Activated T-cell treated with anti-CD3 and anti-CD28 coated beads, Interleukin-2, amount 50 U/mL, for 48 hours (primary cell): Measurements from ENCODE around the gene STUB1.
A peak's percentile ranks its signal among the peaks of the same experiment; 100 is the strongest.

Experiments used
- DNase-seq, 2 experiments: peaks; one replicate each; pipeline ENCODE4 v3.0.0-alpha.2; 2020

Gene STUB1

DNA sequence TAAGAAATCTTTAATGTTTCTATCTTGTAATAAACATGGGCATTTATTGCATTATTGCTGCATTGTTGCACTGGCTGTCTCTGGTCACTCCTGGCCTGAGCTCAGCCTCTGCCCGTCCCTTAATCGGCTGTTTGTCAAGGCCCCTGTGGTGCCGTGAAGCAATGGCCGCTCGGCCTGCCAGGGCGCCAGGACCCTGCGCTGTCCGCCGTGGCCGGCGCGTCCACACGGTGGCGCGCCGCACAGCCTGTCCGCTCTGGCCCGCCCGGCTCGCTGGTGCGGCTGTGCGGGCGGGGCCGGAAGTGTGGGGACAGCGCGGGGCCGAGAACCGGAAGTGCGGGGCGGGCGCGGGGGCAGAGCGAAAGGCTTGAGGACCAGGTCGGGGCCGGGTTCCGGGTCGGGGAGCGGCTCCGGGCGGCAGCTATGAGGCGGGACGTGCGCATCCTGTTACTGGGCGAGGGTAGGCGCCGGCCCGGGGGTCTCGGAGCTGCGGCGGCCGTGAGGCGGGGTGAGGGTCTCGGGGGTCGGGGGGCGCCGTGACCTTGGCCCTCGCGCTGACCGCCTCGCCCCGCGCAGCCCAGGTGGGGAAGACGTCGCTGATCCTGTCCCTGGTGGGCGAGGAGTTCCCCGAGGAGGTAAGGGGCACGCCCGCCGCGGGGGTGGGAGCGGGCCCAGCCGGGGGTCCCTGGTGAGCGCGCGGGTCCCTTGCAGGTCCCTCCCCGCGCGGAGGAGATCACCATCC lies 12.3 kb upstream of the STUB1 start, which contains the start of gene RHOT2:
TSS of gene RHOT2 (plus strand) at position 353 of the 739 bp plus-strand sequence. CDS start at position 421, 68 bp downstream.
- DNase-seq, result peak; percentile 96 to 97

DNA sequence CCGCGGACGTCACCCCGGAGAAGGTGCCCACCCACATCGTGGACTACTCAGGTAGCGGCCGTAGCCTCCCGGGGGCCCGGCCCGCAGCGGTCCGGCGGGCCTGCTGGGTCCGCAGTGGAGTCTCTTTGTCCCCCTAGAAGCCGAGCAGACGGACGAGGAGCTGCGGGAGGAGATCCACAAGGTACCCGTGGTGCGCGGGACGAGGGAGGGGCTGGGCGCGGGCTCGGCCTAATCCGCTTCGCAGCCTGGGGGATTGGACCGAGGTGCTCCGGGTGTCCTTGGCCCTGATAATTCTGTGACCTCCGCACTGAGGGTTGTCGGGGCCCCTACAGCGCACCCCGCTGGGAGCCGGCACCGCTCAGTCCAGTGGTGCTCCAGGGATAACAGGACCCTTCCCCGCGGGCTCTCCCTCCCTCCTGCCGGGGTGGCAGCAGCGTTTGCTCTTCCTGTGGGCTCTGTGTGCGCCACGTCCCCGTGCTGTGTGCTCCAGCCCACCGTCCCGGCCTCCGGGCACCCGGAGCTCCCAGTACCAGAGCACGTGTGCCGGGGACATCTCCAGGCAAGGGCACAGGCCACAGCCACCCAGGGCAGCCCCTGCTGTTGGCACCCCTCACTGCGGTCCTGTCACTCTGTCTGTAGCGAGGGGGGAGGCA lies 11.6 kb upstream of the STUB1 start:
- DNase-seq, result peak in 1 of 2 experiments; percentile 43

- DNase-seq, result no peak
These were observed 10.5 kb upstream of the STUB1 start for GRCh38 chr16:669666-670065.

GRCh38 chr16:670485-671352 lies 9.5 kb upstream of the STUB1 start:
- DNase-seq, result no peak

DNA sequence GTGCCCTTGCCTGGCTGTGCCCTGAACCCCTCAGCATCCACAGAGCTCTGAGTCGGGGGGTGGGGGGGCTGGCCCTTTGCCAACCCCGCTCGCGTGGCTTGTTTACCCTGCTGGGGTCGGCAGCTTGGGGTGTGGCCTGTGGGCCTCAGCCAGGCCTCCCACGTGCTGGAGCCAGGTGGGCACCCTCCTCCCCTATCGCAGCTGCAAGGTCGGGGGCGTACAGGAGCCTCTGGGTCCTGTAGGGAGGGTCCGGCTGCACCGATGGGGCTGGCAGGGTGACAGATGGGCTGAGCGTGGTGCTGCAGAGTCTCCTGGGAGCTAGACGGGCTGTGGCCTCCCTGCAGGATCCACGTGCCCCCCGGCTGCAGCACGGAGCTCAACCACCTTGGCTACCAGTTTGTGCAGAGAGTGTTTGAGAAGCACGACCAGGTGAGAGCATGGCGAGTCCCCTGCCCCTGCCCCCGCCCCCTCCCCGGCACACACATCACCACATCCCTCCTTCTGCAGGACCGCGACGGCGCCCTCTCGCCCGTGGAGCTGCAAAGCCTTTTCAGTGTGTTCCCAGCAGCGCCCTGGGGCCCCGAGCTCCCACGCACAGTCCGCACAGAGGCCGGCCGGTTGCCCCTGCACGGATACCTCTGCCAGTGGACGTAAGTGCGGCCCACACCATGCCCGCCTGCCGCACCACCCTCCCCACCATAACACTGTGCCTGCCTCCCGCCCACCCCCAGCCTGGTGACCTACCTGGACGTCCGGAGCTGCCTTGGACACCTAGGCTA lies 8.7 kb upstream of the STUB1 start:
- DNase-seq, result no peak

DNA sequence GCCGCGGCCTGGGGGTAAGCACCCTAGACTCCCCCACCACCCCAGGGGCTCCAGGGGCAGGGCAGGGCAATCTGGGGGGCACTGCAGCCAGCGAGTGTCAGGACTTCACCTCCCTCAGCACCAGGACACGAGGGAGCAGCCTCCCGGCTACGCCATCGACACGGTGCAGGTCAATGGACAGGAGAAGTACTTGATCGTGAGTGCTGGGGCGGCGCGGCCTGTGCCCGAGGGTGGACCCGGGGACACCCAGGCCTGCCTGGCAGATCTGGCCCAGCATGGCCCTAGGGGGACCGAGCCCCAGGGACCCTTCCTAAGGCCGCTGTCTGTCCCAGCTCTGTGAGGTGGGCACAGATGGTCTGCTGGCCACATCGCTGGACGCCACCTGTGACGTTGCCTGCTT lies 7.8 kb upstream of the STUB1 start:
- no peak for DNase-seq

DNA sequence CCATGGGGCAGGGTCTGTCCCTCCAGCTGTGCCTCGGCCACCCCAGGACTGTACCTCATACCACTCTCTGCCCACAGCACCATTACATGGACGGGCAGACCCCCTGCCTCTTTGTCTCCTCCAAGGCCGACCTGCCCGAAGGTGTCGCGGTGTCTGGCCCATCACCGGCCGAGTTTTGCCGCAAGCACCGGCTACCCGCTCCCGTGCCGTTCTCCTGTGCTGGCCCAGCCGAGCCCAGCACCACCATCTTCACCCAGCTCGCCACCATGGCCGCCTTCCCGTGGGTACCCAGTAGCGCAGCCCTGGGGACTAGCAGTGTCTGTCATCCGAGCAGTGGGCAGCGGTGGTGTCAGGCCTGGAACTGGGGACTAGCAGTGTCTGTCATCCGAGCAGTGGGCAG lies 7.4 kb upstream of the STUB1 start:
- no peak for DNase-seq

GRCh38 chr16:673399-673991 lies 6.7 kb upstream of the STUB1 start:
- no peak for DNase-seq

DNA sequence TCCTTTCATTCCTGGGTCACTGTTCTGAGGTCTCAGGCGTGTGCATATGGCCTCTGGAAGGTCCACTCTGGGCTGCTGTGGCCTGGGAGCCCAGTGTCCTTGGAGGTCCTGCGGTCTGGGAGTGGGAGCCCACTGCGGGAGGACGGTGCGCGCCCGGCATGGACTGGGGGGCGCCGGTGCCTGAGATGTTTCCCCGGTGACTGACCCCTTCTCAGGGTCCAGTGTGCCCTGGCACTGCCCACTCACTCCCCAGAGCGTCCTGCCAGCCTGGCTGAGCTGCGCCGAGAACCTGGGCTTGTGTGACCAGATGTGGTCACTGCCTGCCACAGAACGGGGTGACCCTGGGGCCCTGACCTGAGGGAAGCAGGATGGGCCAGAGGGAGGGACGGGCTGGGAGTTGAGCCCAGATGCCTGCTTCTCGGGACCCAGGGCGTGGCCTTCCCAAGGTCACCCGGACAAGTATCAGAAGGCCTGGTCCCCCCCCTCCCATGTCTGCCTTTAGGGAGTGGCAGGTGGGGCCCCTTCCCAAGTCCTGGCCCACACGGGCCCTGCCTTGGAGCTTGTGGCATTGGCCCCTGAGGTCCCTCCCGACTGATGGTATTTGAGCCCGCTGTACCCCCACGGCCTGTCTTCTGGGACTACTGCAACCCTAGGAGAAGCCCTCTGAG lies 5.9 kb upstream of the STUB1 start:
- DNase-seq, result no peak

DNA sequence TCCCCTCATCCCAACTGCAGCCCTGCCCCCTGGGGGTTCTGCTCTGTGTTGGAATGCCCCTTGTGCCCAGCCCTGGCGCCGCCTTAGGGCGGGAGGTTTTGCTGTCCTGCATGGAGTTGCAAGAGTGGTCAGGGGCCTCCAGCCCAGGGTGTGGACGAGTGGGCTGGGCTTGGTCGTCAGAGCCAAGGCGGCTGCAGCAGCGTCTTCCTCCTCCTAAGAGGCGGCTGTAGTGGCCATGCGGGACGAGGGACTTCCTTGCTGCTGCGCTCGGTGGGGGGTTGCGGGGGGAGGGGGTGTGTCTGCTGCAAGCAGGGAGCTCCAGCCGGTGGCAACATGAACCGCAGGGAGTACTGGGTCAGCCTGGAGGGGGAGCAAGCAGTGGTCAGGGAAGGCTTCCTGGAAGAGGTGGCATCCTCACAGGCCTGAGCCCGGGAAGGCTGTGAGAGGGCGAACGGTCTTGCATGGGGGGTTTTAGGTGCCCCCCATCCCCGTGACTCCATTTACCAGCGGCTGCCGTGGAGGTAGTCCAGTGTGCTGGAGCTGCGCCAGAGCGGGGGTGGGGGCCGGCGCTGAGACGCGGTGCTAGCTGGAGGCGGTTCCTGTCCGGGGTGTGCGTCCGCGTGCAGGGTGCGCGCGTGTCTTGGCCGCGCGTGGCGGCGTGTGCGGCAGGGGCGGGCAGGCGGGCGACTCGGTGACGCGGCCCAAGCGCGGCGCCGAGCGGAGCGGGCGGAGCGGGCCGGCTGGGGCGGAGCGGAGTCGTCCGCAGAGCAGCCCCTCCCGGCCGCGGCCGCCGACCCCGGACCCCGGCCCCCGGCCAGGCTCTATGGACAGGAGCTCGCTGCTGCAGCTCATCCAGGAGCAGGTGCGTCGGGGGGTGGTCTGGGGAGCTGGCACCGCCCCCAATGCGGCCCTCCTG lies 5.0 kb upstream of the STUB1 start, which contains the start of gene RHBDL1:
TSS of gene RHBDL1 (plus strand) at position 704 of the 916 bp plus-strand sequence. CDS start at position 824, 120 bp downstream.
- no peak for DNase-seq

DNA sequence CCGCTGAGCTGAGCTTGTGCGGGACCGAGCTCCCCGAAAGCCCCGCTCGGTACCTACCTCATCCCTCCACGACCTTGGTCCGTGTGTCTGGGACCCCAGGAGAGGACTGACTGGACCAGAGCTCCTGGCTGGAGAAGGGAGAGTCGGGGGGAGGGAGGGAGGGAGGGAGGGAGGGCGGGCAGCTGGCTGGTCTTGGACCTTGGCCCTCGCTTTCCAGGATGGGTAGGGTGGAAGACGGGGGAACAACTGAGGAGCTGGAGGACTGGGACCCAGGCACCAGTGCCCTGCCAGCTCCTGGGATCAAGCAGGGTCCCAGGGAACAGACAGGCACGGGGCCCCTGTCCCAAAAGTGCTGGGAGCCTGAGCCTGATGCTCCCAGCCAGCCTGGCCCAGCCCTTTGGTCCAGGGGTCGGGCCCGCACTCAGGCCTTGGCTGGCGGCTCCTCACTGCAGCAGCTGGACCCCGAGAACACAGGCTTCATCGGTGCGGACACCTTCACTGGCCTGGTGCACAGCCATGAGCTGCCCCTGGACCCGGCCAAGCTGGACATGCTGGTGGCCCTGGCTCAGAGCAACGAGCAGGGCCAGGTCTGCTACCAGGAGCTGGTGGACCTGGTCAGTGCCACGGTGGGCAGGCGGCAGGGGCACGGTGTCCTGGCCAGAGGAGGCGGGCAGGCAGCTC lies 4.2 kb upstream of the STUB1 start:
- no peak for DNase-seq

GRCh38 chr16:676565-676902 lies 3.7 kb upstream of the STUB1 start:
- DNase-seq, result no peak

GRCh38 chr16:676913-677312 lies 3.3 kb upstream of the STUB1 start:
- no peak for DNase-seq

DNA sequence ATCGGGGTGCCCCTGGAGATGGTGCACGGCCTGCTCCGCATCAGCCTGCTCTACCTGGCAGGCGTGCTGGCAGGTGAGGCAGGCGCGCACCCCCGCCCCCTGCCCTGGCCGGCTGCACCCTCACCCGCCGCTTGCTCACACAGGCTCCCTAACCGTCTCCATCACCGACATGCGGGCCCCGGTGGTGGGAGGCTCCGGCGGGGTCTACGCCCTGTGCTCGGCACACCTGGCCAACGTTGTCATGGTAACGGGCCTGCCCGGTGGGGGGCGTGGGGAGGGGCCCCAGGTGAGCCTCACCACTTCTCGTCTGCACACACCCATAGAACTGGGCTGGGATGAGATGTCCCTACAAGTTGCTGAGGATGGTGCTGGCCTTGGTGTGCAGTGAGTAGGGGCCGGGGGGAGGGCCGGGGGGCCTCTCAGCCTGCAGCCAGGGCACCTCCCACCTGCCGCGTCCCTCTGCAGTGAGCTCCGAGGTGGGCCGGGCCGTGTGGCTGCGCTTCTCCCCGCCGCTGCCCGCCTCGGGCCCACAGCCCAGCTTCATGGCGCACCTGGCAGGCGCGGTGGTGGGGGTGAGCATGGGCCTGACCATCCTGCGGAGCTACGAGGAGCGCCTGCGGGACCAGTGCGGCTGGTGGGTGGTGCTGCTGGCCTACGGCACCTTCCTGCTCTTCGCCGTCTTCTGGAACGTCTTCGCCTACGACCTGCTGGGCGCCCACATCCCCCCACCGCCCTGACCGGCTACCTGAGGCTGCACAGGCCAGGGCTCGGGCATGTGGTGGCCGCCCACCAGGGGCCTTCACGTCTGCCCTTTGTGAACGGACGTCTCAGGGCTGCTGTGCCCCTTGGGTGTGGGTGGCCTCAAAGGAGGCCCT lies 2.7 kb upstream of the STUB1 start:
- no peak for DNase-seq

GRCh38 chr16:678209-678857 lies 1.9 kb upstream of the STUB1 start:
- no peak for DNase-seq

DNA sequence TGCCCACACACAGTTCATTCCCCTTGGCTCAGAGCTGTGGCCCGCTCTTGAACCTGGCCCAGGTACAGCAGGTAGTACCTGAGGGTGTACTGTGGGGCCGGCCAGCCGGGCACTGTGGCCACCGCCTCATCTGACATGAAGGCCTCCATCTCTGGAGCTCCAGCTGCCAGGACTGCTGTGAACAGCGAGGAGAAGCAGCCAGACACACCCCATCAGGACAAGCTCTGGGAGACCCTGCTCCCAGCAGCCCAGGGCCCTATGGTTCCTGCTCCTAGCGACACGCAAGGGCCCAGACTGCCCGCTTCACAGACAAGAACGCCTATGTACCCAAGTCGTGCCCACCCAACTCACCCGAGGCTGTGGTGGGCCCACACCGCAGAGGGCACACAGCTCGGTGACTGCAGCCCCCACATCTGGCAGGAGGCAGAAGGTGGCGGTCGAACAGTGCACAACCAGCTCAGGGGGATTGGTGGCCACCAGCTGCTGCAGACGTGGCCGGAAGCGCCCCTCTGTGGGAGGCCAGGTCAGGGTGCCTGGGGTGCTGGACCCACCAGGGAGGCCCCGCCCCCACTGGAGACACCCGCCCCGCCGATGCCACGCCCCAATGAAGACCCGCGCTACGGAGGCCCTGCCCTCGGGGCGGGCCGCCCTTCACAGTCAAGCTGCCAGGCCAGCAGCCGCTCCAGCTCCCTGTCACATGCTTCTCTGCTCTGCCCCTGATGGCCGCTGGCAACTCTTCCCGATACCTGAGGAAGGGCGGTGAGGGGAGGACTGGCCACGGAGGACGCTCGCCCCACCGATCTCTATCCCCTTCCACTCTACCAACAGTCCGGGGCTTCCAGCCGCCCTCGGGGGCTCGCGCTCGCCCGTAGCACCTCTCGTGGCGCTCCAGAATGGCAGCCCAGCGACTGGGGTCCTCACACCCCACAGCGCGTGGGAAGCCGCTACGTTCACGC lies 1.1 kb upstream of the STUB1 start:
- DNase-seq, result peak in 1 of 2 experiments; percentile 77

DNA sequence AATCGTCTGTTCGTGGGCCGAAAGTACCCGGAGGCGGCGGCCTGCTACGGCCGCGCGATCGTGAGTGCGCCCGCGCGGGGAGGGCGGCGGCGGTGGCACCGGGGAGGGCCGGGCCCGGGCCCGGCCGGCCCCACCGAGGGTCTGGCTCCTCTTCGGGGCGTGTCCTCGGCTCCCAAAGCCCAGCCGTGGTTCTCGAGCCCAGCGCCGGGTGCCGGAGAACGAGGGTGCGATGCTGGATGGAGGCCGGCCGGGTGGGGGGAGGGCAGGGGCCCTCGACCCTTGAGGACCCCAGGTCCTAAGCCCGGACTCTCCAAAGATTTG lies 375 bp downstream of the STUB1 start:
- DNase-seq, result no peak
